HG03060 (cell line): ENCODE results near the gene MAN2A1.

Experiments used
- ATAC-seq: cut with Tn5 transposase; IDR thresholded peaks from one replicate; pipeline ENCODE4 v1.9.1; 2021; ENCODE audit warnings: low read depth, moderate number of reproducible peaks; ENCODE audit not compliant: unreplicated experiment

The MAN2A1 gene

GRCh38 chr5:109704282-109704952, 14.7 kb downstream of the MAN2A1 start:
- no peak for ATAC-seq

GRCh38 chr5:109705596-109705995, 15.9 kb downstream of the MAN2A1 start:
- no peak for ATAC-seq

DNA sequence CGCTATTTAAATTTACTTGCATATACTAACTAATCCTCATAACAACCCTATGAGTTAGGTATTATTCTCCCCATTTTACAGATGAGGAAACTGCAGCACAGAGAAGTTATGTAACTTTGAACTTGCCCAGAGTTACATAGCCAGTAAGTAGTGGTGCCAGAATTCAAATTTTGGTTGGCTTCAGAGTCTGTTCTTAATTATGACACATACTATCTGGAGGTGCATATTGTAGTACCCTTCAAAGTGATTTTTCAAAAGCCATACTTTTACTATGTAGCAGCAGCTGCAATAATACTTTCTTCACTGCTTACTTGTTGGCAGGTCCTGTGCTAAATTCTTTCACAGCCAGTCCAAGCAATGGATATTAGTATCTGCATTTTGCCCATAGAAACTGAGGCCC, 16.4 kb downstream of the MAN2A1 start:
- ATAC-seq: no peak

DNA sequence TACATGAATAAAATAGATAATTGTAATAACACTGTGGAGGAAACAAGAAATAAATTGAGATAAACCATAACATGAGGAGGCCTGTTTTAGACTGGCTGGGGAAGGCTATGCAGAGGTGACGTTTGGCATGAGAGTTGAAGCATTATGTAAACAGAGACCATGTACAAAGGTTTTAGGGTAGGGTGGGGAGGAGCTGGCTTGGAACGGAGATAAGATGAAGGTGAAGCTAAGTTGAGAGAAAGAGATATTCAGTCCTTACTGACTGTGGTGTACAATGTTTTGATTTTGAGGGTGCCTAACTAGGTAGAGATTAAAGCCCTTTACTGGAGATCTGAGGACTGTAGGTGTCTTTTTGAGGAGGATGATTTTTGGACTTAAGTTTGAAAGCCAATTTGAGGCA, 17.8 kb downstream of the MAN2A1 start:
- no peak for ATAC-seq

GRCh38 chr5:109708813-109709212, 19.1 kb downstream of the MAN2A1 start:
- no peak for ATAC-seq

- no peak for ATAC-seq
These were observed 19.5 kb downstream of the MAN2A1 start for GRCh38 chr5:109709225-109709624.

GRCh38 chr5:109711673-109712072, 21.9 kb downstream of the MAN2A1 start:
- ATAC-seq: no peak

GRCh38 chr5:109713453-109713852, 23.7 kb downstream of the MAN2A1 start:
- no peak for ATAC-seq

GRCh38 chr5:109714592-109714991, 24.9 kb downstream of the MAN2A1 start:
- no peak for ATAC-seq

GRCh38 chr5:109718216-109718615, 28.5 kb downstream of the MAN2A1 start:
- no peak for ATAC-seq

GRCh38 chr5:109718632-109719031, 28.9 kb downstream of the MAN2A1 start:
- ATAC-seq: no peak

DNA sequence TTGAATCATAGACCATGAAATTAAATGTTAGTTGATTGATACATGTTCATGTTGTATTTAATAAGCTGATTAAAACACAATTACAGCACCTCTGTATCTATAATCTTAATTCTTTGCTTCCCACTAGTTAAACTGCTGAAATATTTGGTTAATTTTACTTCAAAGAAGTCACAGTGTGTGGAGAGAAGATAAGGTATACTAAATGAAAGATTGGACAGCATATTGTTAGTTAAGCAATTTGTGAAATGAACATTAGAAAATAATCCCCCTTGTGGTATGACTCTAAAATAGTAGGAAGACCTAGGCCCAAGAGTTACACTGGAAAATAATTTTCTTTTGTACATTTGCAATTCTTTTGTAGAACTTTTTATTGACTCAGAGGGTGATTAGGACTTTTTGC, 30.3 kb downstream of the MAN2A1 start:
- ATAC-seq: no peak

- no peak for ATAC-seq
These were observed 32.0 kb downstream of the MAN2A1 start for GRCh38 chr5:109721741-109722140.

- no peak for ATAC-seq
These were observed 33.9 kb downstream of the MAN2A1 start for GRCh38 chr5:109723606-109724005.

DNA sequence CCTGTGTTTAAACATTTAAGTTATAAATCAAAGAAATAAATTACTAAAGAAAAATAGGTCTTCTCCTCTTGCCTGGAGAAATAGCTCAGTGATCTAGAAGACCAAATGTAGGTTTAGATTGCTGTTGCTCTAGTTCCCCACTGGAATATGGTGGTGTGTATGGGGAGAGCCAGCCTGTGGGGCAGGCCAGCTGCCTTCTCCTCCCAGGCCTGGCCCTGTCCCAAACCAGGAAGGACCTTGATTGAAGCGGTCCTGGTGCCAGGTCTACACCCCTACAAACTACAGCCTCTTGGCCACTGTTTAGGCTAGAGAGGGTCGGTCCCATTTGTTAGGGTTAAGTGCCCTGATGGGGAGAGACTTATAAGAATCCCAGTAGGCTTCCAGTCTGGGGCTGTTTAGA, 35.4 kb downstream of the MAN2A1 start:
- ATAC-seq: no peak

DNA sequence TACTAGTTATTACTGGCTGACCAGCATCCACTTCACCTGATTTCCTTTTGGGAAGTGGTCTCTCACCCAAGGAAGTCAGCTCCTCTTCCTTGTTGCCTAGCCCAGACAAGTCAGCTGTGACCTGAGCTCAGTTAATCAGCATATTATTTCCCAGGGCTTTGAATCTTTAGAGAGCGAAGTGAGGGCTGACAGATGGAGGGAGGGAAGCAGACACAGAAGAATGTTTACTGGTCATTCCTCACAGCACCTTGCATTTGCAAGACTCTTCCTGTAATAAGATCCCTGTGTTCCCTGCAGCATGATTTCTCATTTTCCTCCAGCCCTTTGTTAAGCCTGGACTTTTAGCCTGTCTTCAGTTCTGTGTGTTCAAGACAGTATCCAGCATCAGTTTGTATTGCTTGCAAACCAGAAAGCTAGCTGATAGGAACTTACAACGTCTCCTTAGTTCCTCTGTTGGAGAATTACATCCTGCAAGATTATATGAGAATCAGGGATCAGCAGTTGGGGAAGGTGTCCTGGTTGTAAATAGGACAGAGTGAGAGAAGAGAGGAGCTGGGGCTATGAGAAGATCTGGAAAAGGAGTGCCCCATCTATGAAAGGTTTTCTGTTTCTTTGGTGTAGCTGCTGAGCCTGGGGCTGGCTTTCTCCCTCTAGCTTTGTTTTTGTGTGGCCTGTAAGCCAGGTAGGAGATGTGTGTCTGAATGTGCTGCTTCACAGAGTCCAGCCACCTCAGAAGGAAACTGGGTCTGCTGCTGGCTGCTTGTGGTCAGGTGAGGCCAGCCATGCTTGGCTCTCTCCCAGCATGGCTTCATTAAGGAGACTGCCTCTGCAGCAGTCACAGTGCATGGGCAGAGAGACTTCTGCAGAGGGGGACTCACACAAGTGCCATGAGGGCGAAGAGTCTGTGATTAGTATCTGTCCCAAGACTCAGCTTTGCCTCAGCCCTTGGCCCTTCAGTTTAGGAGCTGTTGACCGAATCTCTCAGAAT, 50.3 kb downstream of the MAN2A1 start:
- ATAC-seq: peak; percentile 90

DNA sequence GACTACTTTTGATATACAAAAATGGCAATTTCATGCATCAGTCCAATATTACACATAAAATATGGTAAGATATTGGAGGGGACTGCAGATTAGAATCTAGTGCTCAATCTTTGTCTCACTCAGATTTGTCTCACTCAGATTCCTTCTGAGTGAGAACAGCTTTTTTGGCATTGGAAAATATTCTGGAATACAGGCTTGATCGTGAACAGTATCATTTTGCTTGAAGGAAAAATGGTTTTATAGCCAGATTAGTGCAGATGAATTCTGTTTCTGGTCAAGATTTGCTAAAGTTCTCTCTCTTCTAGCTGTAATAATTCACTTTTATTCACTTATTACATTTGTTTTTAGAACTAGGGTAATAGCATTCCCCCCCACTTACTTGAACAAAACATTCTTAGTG, 51.2 kb downstream of the MAN2A1 start:
- no peak for ATAC-seq

- ATAC-seq: no peak
These were observed 51.7 kb downstream of the MAN2A1 start for GRCh38 chr5:109741390-109741789.

DNA sequence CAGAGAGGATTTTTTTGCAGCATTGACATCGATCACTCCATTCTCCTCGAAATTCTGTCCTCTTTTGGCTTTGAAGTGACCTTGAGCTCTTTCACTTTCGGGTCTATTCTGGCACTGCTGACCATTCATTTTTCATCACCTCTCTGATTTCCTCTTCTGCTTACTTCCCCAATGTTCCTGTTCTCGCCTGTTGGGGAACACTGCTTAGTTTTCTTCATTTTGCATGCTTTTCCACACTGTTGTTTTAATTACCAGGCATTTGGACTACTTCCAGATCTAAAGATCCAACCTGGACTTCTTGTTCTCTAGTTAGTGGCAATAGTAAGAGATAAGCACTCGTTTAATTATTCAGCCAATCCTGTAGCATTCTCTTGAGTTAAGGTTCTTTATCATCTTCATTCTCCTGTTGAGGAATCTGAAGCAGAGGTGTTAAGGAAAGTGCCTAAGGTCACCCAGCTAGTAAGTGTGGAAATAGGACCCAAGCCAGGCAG, 53.4 kb downstream of the MAN2A1 start:
- ATAC-seq: no peak

GRCh38 chr5:109743770-109744212, 54.1 kb downstream of the MAN2A1 start:
- ATAC-seq: no peak

DNA sequence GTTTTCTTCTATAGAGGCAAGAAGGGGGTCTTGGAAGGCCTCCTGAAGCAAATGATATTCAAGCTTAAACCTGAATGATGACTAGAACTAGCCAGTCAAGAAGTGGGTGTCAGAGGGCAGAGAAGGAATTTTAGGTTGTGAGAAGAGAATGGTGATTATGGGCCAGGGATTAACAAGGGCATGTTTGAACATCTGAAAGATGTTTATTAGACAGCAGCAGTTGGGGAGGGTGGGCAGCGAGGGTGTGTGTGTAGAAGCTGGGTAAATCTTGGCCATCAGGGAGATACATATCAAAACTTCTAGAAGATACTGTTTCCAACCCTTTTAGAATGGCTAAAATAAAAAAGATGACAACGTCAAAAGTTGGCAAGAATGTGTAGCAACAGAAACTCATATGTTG, 54.5 kb downstream of the MAN2A1 start:
- ATAC-seq: no peak
